Activated CD4-positive, CD25-positive, alpha-beta regulatory T cell treated with anti-CD3 and anti-CD28 coated beads, Interleukin-2, amount 50 U/mL, for 16 hours (primary cell): ENCODE results near the gene CALML3.
"Not testable (repeated sequence)": the region's sequence is repeated elsewhere in the genome, so short reads cannot be mapped to it uniquely, and the experiment has no call there.

Source experiments
- DNase-seq: peaks from one replicate; pipeline ENCODE4 v3.0.0-alpha.2; 2020; ENCODE audit warnings: low read depth, low spot score

CALML3 gene

DNA sequence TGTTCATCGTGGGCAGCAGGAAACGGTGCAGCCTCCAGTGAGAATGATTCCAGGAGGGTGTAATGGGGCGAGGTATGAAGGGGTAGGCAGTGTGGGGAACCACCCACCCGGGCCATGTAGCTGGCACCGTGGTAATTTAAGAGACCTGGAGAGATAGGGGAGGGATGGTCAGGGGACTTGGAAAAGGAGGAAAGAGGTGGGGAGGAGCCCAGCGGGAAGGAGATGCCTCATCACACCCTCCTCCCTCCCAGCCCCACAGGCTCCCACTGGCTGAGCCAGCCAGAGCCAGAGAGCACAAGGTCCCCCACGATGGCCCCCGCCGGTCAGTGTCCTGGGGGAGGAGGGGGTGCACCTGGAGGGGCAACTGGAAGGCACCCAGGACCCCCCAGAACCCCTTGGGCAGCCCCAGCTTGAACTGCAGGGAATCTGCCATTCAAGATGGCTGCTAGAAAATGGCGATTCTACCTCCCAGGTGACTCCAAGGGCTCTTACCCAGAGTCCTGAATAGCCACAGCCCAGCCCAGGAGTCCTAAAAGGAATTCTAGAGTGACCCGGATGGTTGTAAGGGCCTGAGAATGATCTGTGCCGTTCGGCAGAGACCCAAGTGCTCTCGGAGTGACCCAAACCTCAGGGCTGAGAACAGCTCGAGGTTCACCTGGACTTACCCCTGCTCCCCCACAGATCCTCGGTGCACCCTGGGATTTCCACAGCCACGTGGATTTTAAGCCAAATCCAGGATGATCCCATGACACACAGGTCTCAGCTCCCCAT lies 28.8 kb downstream of the CALML3 start:
- DNase-seq = no peak

DNA sequence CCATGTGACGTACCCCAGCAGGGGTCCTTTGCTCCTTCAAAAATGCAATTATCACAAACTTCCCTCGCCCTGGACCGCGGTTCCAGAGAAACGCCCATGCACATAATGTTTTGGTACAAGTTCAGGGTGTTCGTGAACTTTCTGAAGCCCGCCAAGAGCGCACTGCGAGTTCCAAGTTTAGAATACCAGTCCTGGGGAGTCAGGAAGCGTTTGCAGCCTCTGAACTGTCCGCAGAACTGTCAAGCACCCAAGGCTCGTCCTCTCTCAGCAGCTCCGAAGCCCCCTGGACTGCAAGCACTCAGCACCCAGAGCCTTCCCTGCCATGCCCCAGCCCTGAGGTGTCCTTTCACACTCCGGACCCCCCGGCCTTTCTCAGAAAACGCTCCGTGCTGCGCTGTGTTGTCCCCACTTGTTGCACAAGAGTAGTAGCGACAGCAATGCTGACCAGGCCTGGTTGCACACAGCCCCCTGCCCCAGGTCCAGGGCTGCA lies 30.3 kb downstream of the CALML3 start:
- no peak for DNase-seq

DNA sequence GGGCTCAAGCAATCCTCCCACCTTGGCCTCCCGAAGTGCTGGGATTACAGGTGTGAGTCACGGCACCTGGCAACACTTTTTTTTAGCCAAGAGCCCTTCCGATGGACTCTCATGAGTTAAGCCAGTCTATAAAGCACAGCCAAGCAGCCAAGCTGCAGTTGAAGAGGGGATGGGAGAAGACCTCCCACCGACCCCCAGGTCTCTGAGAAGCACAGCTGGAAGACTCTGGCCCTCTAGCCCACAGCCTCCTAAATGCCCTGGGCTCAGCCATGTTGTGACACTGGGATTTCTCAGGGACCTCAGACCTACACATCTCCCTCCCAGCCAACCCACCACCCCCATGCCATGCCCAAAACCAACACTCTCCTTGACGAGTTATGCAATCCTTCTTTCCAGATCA lies 31.1 kb downstream of the CALML3 start:
- no peak for DNase-seq

GRCh38 chr10:5556576-5556975 lies 31.8 kb downstream of the CALML3 start:
- DNase-seq = no peak

GRCh38 chr10:5557040-5557721 lies 32.4 kb downstream of the CALML3 start:
- no peak for DNase-seq

DNA sequence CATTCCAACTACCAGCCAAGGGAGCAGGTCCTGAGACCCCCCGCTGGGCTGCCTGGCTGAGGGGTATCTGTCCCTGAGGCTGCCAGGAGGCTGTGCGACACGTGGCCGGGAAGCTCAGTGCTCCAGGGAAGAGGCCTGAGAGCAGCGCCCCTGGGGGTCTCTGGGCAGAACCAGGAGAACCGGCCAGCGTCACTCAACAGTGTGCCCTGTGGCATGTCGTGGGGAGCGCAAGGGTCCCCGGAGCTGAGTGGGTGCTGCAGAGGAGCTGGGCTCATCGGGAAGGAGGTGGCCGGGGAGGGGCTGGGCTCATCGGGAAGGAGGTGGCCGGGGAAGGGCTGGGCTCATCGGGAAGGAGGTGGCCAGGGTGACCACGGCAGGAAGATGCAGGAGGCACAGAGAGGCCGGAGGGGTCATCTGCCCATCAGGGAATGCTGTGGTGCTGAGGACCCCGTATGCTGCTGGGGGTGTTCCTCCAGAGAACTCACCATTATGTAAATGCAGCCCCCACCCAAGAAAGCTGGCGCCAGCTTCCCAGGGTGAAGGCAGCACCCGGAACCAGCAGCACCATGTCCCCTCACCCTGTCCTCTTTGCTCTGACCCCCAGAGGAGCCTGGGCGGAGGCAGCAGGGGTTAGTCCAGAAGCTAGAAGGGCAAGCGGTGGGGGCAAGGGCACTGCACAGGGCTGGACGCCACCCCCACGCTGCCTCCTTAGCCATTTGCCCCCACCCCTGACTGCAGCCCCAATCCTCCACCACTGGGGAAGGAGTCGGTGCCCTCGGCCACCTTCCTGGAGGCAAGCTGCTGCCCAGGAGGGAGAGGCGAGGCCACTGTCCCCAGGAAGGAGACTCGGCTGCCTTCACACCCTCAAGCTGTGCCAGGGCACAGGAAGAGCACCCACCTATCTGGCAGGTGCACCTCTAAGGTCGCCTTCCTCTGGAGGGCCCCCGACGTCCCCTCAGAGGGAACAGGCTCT lies 33.3 kb downstream of the CALML3 start:
- DNase-seq = no peak

- not testable (repeated sequence) for DNase-seq
Observed at GRCh38 chr10:5559022-5559421, 34.3 kb downstream of the CALML3 start.

DNA sequence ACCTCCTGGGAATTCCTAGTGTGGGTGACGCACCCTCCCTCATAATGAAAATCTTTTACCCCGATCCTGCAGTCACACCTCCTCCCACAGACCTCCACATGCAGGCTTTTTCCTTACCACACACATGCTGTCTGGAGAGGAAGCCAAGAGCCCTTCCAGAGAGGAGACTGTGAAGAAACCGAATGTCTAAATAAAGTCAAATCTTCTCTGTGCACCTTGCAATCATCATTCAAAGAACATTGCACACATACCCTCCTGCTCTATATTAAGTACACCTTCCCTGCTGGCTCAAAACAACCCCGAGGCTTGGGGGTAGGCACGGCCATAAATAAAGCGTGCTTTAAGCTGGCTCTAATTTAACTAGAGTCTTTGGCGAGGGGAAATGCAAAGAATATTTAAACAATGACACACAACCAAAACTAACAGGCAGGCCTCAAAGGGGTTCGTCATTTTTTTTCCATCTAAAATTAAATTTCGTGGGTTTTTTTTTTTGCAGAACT lies 34.9 kb downstream of the CALML3 start:
- DNase-seq = no peak

DNA sequence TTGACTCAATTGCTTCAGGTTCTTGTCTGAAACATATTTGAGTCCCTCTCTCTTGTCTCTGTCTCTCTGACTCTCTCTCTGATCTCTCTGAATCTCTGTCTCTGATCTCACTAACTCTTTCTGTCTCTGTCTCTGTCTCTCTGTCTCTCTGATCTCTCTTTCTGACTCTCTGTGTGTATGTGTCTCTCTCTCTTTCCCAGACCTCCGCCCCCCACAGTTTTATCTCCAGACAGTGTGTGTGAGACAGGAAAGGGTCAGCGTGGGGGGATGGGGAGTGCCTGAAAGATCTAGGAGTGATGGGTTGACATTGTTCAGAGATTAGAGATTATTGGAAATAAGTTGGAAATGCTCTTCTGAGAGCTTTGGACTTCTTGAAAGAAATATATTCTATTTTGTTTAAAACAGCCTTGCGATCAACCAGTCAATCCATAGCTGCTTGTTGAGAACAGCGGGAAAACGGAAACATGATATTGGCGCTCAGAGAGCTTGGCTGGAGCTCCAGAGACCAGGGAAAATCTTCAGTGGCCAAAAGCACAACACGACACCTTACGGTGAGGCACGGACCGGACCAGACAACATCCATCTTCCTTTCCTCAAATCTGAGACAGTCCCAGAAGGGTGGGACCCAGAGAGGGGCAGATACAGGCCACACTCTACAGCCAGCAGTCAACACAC lies 35.5 kb downstream of the CALML3 start:
- DNase-seq = no peak

DNA sequence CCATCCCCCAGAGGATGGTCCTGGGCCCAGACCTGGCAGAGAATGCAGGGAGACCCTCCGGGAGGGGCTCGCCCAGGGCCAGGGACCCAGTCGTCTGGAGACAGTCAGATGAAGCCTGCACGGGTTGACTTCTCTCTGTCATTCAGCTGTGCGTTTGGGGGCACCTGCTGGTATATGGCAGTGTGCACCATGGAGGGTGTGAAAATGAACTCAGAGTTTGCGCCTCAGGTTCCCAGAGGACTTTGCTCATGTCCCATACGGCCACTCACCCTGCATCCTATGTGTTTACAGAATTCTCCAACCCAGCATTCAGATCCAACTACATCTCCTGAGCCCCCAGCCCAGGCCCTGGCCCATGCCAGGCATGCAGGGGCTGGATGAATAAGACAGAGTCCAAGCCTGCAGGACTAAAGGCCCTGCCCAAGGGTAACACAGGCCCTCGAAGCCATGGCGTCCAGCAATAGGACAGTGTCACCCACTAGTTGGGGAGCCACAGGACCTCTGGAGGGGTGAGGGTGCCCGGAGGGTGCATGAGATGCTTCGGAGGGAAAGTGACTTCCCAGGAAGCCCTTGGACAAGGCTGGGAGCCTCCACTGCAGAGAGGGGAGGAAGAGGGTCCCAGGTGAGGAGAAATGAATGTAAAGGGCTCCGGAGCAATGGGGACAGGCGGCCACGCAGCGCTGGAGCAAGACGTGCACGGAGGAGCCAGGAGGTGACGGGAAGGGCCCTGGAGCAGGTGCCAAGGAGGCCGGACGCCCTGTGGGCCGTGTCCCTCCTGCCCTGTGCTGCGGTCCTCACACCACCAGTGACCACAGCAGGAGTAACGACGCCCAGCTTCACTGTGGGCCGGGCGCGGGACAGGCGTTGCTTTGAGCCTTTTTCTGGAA lies 36.3 kb downstream of the CALML3 start:
- DNase-seq = no peak

DNA sequence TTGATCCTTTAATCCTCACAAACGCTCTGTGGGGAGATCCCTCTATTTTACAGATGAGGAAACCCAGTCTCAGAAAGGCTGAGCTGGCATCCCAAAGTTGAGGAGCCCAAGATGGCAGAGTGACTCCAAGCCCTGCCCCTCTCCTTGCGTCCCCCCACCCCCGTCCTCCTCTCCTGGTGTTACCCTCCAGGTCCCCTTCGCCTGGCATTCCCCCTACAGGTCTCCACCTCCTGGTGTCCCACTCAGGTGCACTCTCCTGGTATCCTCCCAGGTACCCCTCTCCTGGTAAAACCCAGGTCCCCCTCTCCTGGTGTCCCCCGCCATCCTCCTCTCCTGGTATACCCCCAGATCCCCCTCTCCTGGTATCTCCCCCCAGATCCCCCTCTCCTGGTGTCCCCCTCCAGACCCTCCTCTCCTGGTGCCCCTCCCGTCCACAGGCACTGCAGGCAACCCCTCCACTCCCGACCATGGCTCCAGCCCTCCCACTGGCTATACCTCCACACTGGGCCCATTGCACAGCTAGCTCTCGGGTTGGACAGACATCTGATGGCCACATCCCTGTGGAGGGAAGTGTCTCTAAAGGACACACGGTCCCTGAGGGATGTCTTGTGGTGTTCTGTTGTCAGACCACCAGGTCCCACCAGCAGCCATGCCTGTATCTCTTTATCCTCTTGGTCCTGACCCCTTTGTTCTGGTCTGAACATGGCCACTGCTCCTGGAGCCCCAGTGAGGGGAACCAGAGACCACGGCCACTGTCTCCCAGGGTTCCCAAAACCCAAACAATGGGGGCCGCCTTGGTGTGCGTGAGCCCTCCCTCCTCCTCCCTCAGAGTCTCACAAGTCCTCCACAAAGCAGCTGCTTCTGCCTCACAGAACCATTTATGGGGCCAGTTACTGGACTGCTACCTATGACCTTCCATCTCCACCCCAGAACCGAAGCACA lies 37.2 kb downstream of the CALML3 start:
- DNase-seq = no peak

DNA sequence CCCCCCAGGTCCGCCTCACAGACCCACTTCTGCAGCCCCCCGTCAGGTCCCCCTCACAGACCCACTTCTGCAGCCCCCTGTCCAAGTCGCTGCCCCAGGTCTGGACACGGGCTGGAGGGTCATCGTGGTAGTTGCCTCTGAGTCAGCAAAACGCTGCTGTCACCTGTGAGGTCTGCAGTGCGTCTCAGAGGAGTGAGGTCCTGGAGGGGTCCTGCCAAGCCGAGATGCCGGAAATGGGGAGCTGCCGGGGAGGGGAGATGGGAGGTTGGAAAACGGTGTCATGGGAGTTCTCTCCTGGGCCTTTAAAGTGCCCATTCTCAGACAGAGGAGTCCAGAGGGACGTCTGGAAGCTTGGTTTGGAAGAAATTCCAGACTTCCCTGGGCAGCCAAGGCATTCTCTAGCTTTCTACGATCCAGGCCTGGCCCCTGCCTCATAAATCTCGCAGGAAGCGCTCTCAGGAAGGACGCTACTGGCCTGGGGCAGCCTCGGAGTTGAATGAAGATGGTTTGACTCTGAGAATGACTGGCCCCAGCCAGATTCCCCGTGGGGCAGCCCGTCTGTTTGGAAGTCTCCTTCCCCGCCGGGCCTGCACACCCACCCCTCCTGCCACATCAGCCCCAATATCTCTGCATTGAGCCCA lies 38.7 kb downstream of the CALML3 start:
- no peak for DNase-seq

DNA sequence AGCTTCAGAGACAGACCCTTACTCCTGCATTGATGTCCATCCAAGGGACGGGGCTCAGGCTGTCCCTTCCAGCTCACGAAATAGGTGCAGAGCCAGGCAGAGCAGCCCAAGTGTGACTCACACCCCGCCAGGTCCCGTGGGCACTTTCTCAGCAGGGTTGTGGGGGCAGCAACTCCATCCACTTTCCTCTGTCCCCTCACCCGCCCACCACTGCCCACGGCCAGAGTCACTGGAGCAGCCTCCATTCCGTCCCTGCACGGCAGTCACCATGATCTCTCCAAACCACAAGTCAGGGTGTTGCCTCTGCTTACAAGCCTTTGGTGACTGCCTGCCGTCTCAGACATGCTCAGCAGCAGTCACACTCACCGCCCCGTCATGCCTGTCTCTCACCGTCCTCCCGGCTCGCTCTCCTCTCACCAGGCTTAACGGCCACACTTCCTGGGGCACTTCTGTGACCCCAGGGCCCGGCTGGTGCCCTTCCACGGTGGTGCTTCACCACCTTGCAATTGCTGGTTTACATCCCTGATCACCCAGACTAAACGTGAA lies 39.3 kb downstream of the CALML3 start:
- no peak for DNase-seq

DNA sequence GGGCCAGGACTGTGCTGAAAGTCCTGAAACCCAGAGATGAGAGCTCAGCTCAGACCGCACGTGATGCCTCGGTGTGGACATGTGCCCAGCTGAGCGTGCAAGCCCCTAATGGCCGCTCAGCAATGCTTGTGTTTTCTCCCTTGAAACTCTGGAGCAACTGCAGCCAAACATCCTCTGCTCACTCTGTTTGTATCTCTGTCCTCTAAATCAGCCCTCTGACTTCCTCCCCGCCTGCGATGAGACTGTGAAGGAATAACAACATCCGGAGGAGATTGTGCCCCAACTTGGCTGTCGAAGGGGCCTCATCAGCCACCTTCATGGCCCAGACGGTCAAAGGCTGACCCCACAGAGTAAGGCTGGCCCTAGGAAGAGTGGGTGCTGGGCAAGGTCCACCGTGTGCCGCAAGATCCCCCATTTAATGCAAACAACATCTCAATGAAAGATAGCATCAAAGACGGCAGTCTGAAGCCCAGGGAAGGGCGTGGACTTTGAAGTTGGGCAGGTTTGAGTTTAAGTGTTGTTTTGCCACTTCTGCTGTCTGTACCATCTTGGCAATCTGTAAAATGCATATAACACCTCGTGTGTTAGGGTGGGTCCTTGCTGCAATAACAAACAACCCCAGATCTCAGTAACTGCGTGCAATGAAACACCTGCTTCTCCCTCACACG lies 39.9 kb downstream of the CALML3 start:
- no peak for DNase-seq

DNA sequence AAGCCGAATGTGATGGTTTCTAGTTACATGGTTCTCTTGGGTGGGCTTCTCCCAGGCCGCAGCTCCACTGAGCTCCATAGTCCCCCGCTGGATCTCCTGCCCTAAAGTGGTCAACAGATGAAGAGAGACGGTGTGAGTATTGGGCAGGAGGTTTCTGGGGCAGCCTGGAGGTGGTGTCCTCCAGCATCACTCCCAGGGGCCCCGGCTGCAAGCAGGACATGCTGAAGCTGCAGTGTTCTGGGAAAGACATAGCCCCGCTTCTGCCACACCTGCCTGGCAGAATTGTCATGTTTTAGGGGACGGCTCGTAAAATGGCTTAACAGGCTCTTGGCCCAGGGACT lies 40.4 kb downstream of the CALML3 start:
- no peak for DNase-seq

DNA sequence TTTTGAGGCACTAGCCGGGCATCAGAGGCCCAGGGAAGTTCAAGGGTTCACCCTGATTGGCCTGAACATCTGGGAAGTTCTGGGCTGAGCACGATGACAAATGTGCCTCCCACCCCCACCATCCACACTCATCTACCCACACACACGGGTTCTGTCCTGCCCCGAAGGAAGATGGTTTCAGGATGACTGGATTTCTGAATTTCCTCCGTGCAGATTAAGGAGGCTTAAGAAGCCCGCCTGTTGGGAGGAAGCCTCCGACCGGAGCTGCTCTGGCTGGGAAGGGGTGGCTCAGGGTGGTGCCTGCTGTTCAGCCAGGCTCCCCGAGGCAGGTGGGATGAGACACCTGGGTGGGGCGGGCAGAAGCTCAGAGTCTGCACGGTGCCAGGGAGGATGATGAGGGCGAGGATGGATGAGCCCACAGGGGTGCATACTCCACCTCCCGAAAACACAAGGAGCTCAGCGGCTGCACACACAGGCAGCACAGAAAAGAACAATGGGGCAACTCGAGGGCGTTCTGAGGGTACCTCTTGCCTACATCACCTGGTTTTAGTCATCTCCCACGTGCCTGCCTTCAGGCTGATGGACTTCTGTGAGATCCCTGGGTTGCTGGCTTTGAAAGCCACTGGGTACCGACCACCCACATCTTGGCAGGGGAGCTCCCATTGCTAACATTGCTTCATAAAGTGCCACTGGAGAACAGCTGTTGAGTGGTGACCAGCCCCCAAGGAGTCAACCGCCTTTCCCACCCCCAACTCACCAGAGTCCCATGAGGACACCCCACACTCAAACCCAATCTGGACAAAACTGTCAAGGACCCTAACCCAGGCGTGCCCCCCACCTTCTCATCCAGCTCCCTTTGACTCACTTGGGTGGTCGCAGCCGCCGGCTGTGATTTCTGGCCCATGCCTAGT lies 41.2 kb downstream of the CALML3 start:
- no peak for DNase-seq

- DNase-seq = no peak
Observed at GRCh38 chr10:5566614-5567013, 41.9 kb downstream of the CALML3 start.
